ENCODE results near the gene CAPN3. TPM values are rescaled to one million over a fixed set of nuclear protein-coding genes. Genes with fewer than 3 reads are reported as not detected.

The CAPN3 gene
- total RNA-seq, 1 donor from 2014 or later, result 1.8 TPM

GRCh38 chr15:42319206-42319605 is 40.1 kb upstream of the CAPN3 start:
- no peak overlapping the region for H3K4me3 Mint-ChIP-seq (ENCODE audit: unreplicated experiment)
- no peaks in the 10 kb centered on the region for H3K27me3 Mint-ChIP-seq (ENCODE audit: unreplicated experiment)
- H3K36me3 Mint-ChIP-seq (ENCODE audit: unreplicated experiment), result no peaks in the 10 kb centered on the region
- no peak for DNase-seq
- H3K27ac Mint-ChIP-seq (ENCODE audit: unreplicated experiment), result no peak overlapping the region
- TF ChIP-seq CTCF (IDR thresholded peaks at IDR 0.05; ENCODE audit: partially characterized antibody, unreplicated experiment), result no peak
- H3K9me3 Mint-ChIP-seq (ENCODE audit: unreplicated experiment), result no peaks in the 10 kb centered on the region
- peaks cover 2% of the 10 kb centered on the region for H3K4me1 Mint-ChIP-seq (ENCODE audit: low read depth, unreplicated experiment)

GRCh38 chr15:42324308-42324707 is 35.0 kb upstream of the CAPN3 start:
- Mint-ChIP-seq H3K9me3 (ENCODE audit: unreplicated experiment) (no peaks in the 10 kb centered on the region), H3K4me1 (ENCODE audit: low read depth, unreplicated experiment) (no peaks in the 10 kb centered on the region)
- DNase-seq, result no peak

GRCh38 chr15:42329161-42329560 is 30.1 kb upstream of the CAPN3 start:
- TF ChIP-seq CTCF (IDR thresholded peaks at IDR 0.05; ENCODE audit: partially characterized antibody, unreplicated experiment), result no peak
- DNase-seq, result no peak
- Mint-ChIP-seq H3K9me3 (ENCODE audit: unreplicated experiment) (no peaks in the 10 kb centered on the region), H3K27ac (ENCODE audit: unreplicated experiment) (no peak overlapping the region), H3K4me3 (ENCODE audit: unreplicated experiment) (no peak overlapping the region), H3K4me1 (ENCODE audit: low read depth, unreplicated experiment) (no peaks in the 10 kb centered on the region), H3K36me3 (ENCODE audit: unreplicated experiment) (no peaks in the 10 kb centered on the region), H3K27me3 (ENCODE audit: unreplicated experiment) (no peaks in the 10 kb centered on the region)

More at GRCh38 chr15:42324308-42324707, 35.0 kb upstream of the CAPN3 start:
- no peak for TF ChIP-seq CTCF (IDR thresholded peaks at IDR 0.05; ENCODE audit: partially characterized antibody, unreplicated experiment)
- Mint-ChIP-seq H3K27ac (ENCODE audit: unreplicated experiment) (no peak overlapping the region), H3K4me3 (ENCODE audit: unreplicated experiment) (no peak overlapping the region), H3K36me3 (ENCODE audit: unreplicated experiment) (no peaks in the 10 kb centered on the region), H3K27me3 (ENCODE audit: unreplicated experiment) (no peaks in the 10 kb centered on the region)

- Mint-ChIP-seq H3K27ac (ENCODE audit: unreplicated experiment) (no peak overlapping the region), H3K27me3 (ENCODE audit: unreplicated experiment) (no peaks in the 10 kb centered on the region), H3K9me3 (ENCODE audit: unreplicated experiment) (peaks cover 2% of the 10 kb centered on the region), H3K4me3 (ENCODE audit: unreplicated experiment) (no peak overlapping the region), H3K36me3 (ENCODE audit: unreplicated experiment) (no peaks in the 10 kb centered on the region), H3K4me1 (ENCODE audit: low read depth, unreplicated experiment) (no peaks in the 10 kb centered on the region)
- DNase-seq, result no peak
- TF ChIP-seq CTCF (IDR thresholded peaks at IDR 0.05; ENCODE audit: partially characterized antibody, unreplicated experiment), result no peak
Measured at GRCh38 chr15:42329992-42330391, 29.3 kb upstream of the CAPN3 start.

- no peaks in the 10 kb centered on the region for H3K4me1 Mint-ChIP-seq (ENCODE audit: low read depth, unreplicated experiment)
- DNase-seq, result no peak
- H3K27ac Mint-ChIP-seq (ENCODE audit: unreplicated experiment), result no peak overlapping the region
- H3K27me3 Mint-ChIP-seq (ENCODE audit: unreplicated experiment), result no peaks in the 10 kb centered on the region
- peaks cover 4% of the 10 kb centered on the region for H3K9me3 Mint-ChIP-seq (ENCODE audit: unreplicated experiment)
- TF ChIP-seq CTCF (IDR thresholded peaks at IDR 0.05; ENCODE audit: partially characterized antibody, unreplicated experiment), result no peak
- no peak overlapping the region for H3K4me3 Mint-ChIP-seq (ENCODE audit: unreplicated experiment)
- peaks cover 5% of the 10 kb centered on the region for H3K36me3 Mint-ChIP-seq (ENCODE audit: unreplicated experiment)
Measured at GRCh38 chr15:42331235-42331634, 28.1 kb upstream of the CAPN3 start.

Measured in glutamatergic neuron (in vitro differentiated cells).